GM12878 (cell line): ENCODE measurements around the gene PLEKHN1. TPM values are rescaled to one million over a fixed set of nuclear protein-coding genes. Genes with fewer than 3 reads are reported as not detected.

Source experiments
- ATF7 ChIP-seq: fragments of 450-650 bp; IDR thresholded peaks from 2 replicates; pipeline ENCODE4 v1.6.1; 2016; ENCODE audit warnings: low read depth, mild to moderate bottlenecking
- BMI1 ChIP-seq: fragments of 450-650 bp; IDR thresholded peaks from 2 replicates; pipeline ENCODE4 v1.6.1; 2016; ENCODE audit warnings: mild to moderate bottlenecking, moderate library complexity, borderline replicate concordance
- CHD4 ChIP-seq: fragments of 200-600 bp; sonication (generic); IDR thresholded peaks from 2 replicates; pipeline ENCODE4 v1.6.1; 2016; ENCODE audit warnings: mild to moderate bottlenecking
- ETV6 ChIP-seq, 2 experiments: fragments of 450-650 bp in 1 of 2; IDR thresholded peaks in 1 of 2; conservative IDR thresholded peaks in 1 of 2; 2 replicates each; pipeline ENCODE4 v1.6.1; 2014; ENCODE audit warnings: antibody characterized with exemption in 1 of 2, borderline replicate concordance in 1 of 2, low read depth in 1 of 2, mild to moderate bottlenecking in 1 of 2, moderate library complexity in 1 of 2
- MAX ChIP-seq: IDR thresholded peaks from 2 replicates; pipeline ENCODE4 v1.6.1; 2012; ENCODE audit warnings: low read depth, low read length, improper control_type of control experiment
- MEF2B ChIP-seq: fragments of 450-650 bp; IDR thresholded peaks from 2 replicates; pipeline ENCODE4 v1.6.1; 2018; ENCODE audit warnings: mild to moderate bottlenecking, moderate library complexity; ENCODE audit not compliant: partially characterized antibody, poor library complexity, severe bottlenecking
- NFIC ChIP-seq: IDR thresholded peaks from 2 replicates; pipeline ENCODE4 v1.6.1; 2012; ENCODE audit warnings: low read depth, mild to moderate bottlenecking, inconsistent platforms, low read length, moderate library complexity
- NKRF ChIP-seq: fragments of 450-650 bp; conservative IDR thresholded peaks from 2 replicates; pipeline ENCODE4 v1.6.1; 2017; ENCODE audit warnings: mild to moderate bottlenecking, moderate library complexity
- NR2F1 ChIP-seq: fragments of 450-650 bp; conservative IDR thresholded peaks from 2 replicates; pipeline ENCODE4 v1.6.1; 2017; ENCODE audit warnings: mild to moderate bottlenecking
- TAF1 ChIP-seq: IDR thresholded peaks from 2 replicates; pipeline ENCODE4 v1.6.1; 2011; ENCODE audit warnings: mild to moderate bottlenecking, low read depth, low read length, borderline replicate concordance
- TARDBP ChIP-seq: IDR thresholded peaks from 2 replicates; pipeline ENCODE4 v1.6.1; 2016; ENCODE audit warnings: borderline replicate concordance
- USF2 ChIP-seq: IDR thresholded peaks from 2 replicates; pipeline ENCODE4 v1.6.1; 2011; ENCODE audit warnings: low read depth, low read length, improper control_type of control experiment, borderline replicate concordance
- ZNF207 ChIP-seq: fragments of 450-650 bp; IDR thresholded peaks from 2 replicates; pipeline ENCODE4 v1.6.1; 2014; ENCODE audit warnings: antibody characterized with exemption, mild to moderate bottlenecking, borderline replicate concordance
- ZNF217 ChIP-seq: fragments of 450-650 bp; IDR thresholded peaks from 2 replicates; pipeline ENCODE4 v1.6.1; 2017; ENCODE audit warnings: antibody characterized with exemption, mild to moderate bottlenecking
- ZNF384 ChIP-seq: IDR thresholded peaks from 2 replicates; pipeline ENCODE4 v1.6.1; 2012; ENCODE audit warnings: low read depth, mild to moderate bottlenecking, low read length, improper control_type of control experiment, borderline replicate concordance
- ZZZ3 ChIP-seq: IDR thresholded peaks from 2 replicates; pipeline ENCODE4 v1.6.1; 2011; ENCODE audit warnings: low read depth; ENCODE audit not compliant: control insufficient read depth, insufficient read length
- polyA plus RNA-seq, 11 experiments: library from polyadenylated mRNA; depleted of rRNA in 4 of 11; unstranded in 6 of 11; stranded (reverse) in 5 of 11; fragments of >200 nt; fragmentation: Nextera tagmentation in 4 of 11; fragmentation: Illumina TruSeq in 1 of 11; extraction: Ambion mirVana in 4 of 11; extraction: Trizol in 1 of 11; gene quantifications; 1 replicate in 1 of 11; 2 replicates in 10 of 11; pipeline versions ENCODE4 v1.2.1 to v1.2.3, GENCODE V29; 2011 to 2016; ENCODE audit warnings: inconsistent platforms in 2 of 11, missing spikeins in 2 of 11, low read depth in 1 of 11
- total RNA-seq, 4 experiments: library from RNA; depleted of rRNA in 3 of 4; stranded (reverse); fragments of >200 nt in 3 of 4; fragmentation: Illumina TruSeq in 1 of 4; extraction: Trizol in 1 of 4; gene quantifications; 2 replicates each; pipeline versions ENCODE4 v1.2.1 to v1.2.3, GENCODE V29; 2013 to 2021
- TF ChIP-seq, protein P1 (sequence below): IDR thresholded peaks from 2 replicates; pipeline ENCODE4 v1.6.1; 2011; ENCODE audit warnings: mild to moderate bottlenecking, low read depth, low read length, moderate library complexity; ENCODE audit not compliant: insufficient replicate concordance
- TF ChIP-seq, protein P2 (sequence below): fragments of 450-650 bp; formaldehyde crosslinking; IDR thresholded peaks from 2 replicates; pipeline ENCODE4 v1.5.0; 2022; ENCODE audit warnings: mild to moderate bottlenecking, missing genetic modification characterization
- TF ChIP-seq, protein P3 (sequence below): IDR thresholded peaks from 2 replicates; pipeline ENCODE4 v1.6.1; 2011; ENCODE audit warnings: borderline replicate concordance, low read depth, mild to moderate bottlenecking, moderate library complexity, low read length; ENCODE audit not compliant: insufficient read depth, poor library complexity, severe bottlenecking

The PLEKHN1 gene
- total and polyA plus RNA-seq, 10 of the 15 experiments (the other 5 are each of a cell fraction or from before 2014, with no cell fraction given), result 0.04 to 0.26 (median 0.18) TPM; not detected in 6

- TF ChIP-seq TAF1 (no peak), NKRF (peak; percentile 60; the same call in 1 of the 2 replicates), CHD4 (no peak), ZNF217 (no peak), BMI1 (no peak), NFIC (no peak), ETV6 (conservative IDR thresholded peaks at IDR 0.05 in 1 of 2, IDR thresholded peaks at IDR 0.05 in 1 of 2; ENCODE audit: borderline replicate concordance in 1 of 2, low read depth in 1 of 2) (no peak), ATF7 (peak; percentile 84), MEF2B (peak; percentile 85), MAX (peak; percentile 72; the same call in 1 of the 2 replicates), ZZZ3 (no peak), ZNF384 (no peak), NR2F1 (no peak), USF2 (no peak), TARDBP (no peak), ZNF207 (peak; percentile 57; the same call in 1 of the 2 replicates)
- TF ChIP-seq, protein P1, sequence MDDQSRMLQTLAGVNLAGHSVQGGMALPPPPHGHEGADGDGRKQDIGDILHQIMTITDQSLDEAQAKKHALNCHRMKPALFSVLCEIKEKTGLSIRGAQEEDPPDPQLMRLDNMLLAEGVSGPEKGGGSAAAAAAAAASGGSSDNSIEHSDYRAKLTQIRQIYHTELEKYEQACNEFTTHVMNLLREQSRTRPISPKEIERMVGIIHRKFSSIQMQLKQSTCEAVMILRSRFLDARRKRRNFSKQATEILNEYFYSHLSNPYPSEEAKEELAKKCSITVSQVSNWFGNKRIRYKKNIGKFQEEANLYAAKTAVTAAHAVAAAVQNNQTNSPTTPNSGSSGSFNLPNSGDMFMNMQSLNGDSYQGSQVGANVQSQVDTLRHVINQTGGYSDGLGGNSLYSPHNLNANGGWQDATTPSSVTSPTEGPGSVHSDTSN, result no peak
- TF ChIP-seq, protein P2, sequence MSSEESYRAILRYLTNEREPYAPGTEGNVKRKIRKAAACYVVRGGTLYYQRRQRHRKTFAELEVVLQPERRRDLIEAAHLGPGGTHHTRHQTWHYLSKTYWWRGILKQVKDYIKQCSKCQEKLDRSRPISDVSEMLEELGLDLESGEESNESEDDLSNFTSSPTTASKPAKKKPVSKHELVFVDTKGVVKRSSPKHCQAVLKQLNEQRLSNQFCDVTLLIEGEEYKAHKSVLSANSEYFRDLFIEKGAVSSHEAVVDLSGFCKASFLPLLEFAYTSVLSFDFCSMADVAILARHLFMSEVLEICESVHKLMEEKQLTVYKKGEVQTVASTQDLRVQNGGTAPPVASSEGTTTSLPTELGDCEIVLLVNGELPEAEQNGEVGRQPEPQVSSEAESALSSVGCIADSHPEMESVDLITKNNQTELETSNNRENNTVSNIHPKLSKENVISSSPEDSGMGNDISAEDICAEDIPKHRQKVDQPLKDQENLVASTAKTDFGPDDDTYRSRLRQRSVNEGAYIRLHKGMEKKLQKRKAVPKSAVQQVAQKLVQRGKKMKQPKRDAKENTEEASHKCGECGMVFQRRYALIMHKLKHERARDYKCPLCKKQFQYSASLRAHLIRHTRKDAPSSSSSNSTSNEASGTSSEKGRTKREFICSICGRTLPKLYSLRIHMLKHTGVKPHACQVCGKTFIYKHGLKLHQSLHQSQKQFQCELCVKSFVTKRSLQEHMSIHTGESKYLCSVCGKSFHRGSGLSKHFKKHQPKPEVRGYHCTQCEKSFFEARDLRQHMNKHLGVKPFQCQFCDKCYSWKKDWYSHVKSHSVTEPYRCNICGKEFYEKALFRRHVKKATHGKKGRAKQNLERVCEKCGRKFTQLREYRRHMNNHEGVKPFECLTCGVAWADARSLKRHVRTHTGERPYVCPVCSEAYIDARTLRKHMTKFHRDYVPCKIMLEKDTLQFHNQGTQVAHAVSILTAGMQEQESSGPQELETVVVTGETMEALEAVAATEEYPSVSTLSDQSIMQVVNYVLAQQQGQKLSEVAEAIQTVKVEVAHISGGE (CRISPR knock-in tag), result no peak
- TF ChIP-seq, protein P3, sequence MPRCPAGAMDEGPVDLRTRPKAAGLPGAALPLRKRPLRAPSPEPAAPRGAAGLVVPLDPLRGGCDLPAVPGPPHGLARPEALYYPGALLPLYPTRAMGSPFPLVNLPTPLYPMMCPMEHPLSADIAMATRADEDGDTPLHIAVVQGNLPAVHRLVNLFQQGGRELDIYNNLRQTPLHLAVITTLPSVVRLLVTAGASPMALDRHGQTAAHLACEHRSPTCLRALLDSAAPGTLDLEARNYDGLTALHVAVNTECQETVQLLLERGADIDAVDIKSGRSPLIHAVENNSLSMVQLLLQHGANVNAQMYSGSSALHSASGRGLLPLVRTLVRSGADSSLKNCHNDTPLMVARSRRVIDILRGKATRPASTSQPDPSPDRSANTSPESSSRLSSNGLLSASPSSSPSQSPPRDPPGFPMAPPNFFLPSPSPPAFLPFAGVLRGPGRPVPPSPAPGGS, result no peak
Observed at GRCh38 chr1:1013105-1013921, 47.0 kb downstream of the PLEKHN1 start, which contains the start of gene ISG15 (continued).
